Lung microvascular endothelial cell (primary cell): ENCODE results near the gene BLMH. TPM values are rescaled to one million over a fixed set of nuclear protein-coding genes. Genes with fewer than 3 reads are reported as not detected.

Experiments
- DNase-seq, 2 donors: peaks; one replicate each; pipeline versions ENCODE4 v3.0.0 to v3.0.0-alpha.2; 2010; ENCODE audit warnings: low read depth in 2 of 2
- total RNA-seq: library from RNA; depleted of rRNA; stranded (reverse); fragments of >200 nt; gene quantifications from 2 replicates; pipeline ENCODE4 v1.2.1, GENCODE V29; 2014

BLMH gene
- 33.1 and 41.2 TPM in 2 replicates for total RNA-seq

- peak; percentile 83 to 88 for DNase-seq
These were observed at the start of gene BLMH for GRCh38 chr17:30291543-30292285. TSS of gene BLMH (minus strand) at chr17:30291944. CDS start at chr17:30291819, 125 bp downstream.

GRCh38 chr17:30340801-30341356, 49.1 kb upstream of the BLMH start:
- DNase-seq = peak; percentile 73

DNA sequence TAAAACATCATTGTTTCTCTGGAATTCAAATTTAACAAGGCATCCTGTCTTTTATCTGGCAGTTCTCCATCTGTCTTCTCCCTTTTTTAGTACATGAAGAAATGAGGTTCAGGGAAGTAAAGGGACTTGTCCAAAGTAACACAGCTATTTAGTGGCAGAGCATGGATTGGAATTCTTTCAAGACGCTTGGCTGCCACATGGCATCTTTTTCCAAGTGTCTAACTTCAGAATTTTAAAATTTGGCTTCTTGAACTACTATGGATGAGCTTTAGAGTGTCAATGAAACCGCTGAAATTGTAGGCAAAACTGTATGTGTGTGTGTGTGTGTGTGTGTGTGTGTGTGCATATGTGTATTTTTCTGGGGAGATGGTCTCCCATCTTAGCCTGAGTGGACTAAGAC, 47.3 kb upstream of the BLMH start:
- DNase-seq = no peak

DNA sequence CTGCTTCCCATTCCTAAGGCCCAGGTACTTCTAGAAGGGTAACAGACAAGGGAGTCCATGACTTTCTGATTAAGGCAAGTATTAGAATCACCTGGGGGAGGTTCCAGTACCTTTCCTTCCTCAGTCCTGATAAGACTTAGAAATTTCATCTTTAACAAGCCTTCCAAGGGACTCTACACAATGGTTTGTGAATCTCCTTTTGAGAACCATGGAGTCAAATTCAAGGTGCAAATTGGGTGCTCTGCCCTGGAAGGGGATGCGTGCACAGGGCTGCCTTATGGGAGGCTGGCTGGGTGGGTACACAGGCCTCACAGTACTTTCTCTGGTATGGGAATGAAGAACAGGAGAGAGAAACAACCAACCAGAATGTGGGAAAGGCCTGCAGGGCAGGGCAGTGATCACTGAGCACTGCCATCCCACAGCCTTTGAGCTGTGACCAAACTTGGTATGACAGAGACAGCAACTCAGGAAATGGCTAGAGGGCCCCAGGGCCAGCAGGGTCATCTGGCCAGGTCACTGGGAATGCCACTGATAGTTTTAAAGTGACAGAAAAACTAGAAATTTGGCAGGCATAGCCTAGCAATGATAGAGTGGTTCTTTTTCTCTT, 45.8 kb upstream of the BLMH start:
- DNase-seq = peak in 1 of 2 donors; percentile 51

DNA sequence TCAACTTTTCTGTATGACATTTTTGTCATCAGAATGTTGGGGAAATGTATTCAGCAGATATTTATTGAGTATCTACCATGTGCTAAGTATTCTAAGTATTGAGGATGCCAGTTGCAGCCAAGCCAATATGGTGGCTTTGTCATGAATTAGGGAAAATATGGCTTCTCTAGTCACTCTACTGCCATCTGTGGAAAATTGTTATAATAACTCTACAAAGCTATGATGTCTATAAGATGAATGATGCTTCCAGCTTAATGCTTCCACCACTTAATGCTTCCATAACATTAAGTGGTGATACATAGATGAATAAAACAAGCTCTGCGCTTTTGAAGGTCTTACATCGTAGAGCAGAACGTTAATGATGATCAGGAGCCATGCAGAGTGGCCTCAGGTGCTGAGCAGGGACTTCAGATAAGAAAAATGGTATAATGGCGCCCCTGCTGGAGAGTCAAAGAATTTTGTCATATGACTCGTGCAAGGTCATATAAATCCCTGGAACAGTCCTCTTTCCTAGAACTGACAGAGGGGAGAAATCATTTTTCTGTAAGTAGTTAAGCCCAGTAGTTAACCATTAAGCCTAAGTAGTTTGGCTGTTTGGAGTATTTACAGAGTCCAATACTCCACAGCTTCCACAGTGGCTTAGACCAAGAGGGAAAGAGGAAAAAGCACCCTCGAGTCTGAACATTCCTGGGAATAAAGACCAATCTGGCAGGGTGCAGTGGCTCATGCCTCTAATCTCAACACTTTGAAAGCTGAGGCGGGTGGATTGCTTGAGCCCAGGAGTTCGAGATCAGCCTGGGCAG, 44.8 kb upstream of the BLMH start:
- DNase-seq = peak; percentile 69 to 80

DNA sequence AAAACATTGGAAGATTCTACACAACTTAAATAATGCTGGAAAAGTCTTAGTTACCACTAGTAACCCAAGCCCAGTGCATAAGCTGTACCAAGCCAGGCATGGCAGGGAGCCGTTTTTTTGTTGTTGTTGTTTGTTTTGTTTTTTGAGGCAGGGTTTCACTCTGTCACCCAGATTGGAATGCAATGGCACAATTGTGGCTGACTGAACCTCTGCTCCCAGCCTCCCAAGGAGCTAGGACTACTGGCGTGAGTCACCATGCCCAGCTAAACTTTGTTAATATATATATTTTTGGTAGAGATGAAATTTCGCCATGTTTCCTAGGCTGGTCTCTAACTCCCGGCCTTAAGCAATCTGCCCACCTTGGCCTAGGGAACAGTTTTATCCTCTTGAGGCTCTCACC, 42.7 kb upstream of the BLMH start:
- DNase-seq = no peak

DNA sequence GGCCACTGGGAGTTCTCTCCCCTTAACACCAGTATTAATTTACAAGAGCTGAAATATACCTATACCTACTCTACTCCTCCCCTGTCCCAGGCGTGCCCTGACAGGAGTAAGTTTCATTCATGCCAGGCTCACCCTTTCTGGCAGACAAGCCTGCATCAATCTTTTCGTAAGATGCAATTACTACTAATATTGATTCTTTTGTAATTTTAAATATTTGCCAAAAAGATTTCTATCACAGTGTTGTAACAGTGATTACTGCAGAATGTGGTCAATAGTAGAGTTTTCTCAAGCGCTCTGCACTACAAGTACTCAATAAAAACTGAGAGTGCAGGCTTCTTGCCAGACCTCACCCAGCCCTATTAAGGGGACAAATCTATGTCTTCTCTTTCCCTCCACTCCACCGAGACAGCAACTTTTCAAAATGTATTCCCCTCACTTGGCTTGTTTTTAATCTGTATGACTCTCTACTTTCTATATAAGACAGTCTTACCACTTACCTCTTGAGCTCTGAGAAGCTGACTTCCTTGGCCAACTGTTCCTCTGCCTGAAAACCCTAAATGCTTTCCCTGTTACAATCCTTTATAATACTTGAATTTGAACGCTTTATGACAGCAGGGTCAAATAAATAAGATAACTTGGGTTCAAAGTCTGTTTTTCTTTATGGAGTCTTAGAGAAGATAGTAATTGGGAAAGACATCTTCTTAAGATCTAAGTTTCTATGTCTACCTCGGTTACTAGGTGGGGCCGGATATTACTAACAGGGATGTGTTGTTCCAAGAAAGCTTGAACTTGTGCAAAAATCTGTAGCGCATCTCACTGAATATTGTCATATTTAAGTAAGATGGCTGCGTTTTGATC, 42.0 kb upstream of the BLMH start, which contains the start of gene TMIGD1:
TMIGD1 (minus strand) TSS at position 555 of the 858 bp plus-strand sequence. CDS start 1,924 bp downstream, outside the sequence.
- DNase-seq = peak in 1 of 2 donors; percentile 32

- DNase-seq = peak in 1 of 2 donors; percentile 61
These were observed 40.4 kb upstream of the BLMH start for GRCh38 chr17:30332057-30332542.

- DNase-seq = no peak
These were observed 35.1 kb upstream of the BLMH start for GRCh38 chr17:30326809-30327208.

DNA sequence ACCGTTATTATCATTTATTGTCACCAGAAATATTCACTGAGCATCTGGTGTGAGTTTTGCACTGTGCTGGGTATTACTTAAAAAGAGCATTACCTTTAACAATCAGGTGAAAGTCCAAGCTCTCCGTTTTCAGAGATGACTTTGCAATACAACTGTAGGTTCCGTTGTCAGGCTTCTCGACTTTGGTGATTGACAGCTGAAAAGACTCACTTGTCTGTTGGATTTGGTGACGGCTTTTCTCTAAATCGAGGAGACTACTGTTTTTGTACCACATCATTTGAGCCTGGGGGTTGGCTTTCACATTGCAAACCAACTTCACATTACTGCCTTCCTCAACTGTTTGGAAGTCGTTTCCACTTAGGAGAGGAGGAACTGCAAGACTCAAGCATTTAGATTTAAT, 33.0 kb upstream of the BLMH start:
- no peak for DNase-seq

DNA sequence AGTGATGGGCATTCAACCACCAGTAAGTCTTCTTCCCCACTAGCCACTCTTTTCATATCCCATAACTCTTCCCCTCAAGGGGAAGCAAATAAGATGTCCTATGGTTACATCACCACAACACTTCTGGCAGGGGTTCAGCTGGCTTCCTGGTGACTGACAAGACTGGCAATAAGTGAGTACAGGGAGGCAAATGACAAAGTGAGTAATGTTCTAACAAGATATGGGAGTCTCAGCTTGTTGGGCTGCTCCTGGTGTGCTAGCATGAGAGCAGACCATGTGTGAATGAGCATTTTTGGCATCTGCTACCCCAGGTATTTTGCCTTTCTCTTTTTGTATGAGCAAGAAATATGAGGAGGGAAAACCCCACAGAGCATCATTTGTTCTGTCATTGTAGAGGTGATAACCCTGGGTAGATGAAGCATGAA, 32.2 kb upstream of the BLMH start:
- peak in 1 of 2 donors; percentile 83 for DNase-seq

- no peak for DNase-seq
These were observed 31.6 kb upstream of the BLMH start for GRCh38 chr17:30323262-30323894.

- no peak for DNase-seq
These were observed 29.6 kb upstream of the BLMH start for GRCh38 chr17:30321314-30321713.

GRCh38 chr17:30318155-30318554, 26.4 kb upstream of the BLMH start:
- DNase-seq = peak in 1 of 2 donors; percentile 59

GRCh38 chr17:30316736-30317135, 25.0 kb upstream of the BLMH start:
- no peak for DNase-seq

GRCh38 chr17:30315106-30315505, 23.4 kb upstream of the BLMH start:
- no peak for DNase-seq

DNA sequence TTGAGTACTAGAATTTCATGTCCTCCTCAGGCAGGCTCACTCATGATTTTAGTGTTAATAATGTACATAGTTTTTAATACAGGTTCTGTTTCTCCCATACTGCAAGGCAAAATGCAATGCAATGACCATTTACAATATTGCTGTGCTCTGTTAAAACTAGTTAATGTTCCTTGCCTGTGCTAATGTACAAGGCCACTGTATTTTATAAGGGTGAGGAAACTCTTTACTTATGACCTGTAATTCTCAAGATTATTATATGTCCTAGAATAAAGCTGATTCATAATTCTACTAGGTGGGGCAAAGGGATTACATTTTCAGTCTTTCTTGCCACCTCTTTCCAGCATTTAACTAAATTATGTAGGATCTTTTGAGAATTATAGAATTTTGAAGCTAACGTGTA, 22.7 kb upstream of the BLMH start:
- DNase-seq = no peak

GRCh38 chr17:30312226-30312625, 20.5 kb upstream of the BLMH start:
- no peak for DNase-seq

GRCh38 chr17:30310562-30310961, 18.8 kb upstream of the BLMH start:
- DNase-seq = no peak

DNA sequence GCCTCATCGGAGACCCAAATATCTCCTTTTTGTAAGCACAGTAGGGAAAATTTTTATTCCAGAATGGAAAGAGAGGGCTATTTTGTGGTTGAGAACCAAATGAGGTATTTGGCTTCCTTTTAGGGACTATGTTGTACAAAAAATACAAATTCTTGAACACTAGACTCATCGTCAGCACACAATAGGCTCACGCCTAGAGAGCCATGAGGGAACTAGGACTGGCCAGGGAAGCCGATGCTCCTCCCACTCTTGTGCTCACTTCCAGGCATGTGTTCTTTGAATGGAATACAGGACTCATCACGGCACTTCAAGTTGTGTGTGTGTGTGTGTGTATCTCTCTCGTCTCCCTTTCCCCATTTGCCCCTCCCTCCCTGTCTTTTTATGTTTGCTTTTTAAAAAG, 17.8 kb upstream of the BLMH start:
- DNase-seq = no peak
